Measurements from ENCODE around the gene PKHD1. TPM values are rescaled to one million over a fixed set of nuclear protein-coding genes. Genes with fewer than 3 reads are reported as not detected.

The PKHD1 gene
- polyA plus RNA-seq, 1 donor, result 27.5 TPM

Other genes with a start within 250 kb of the PKHD1 start
- not detected for gene IL17A, start 98.8 kb upstream of the PKHD1 start, polyA plus RNA-seq (ENCODE audit: insufficient read length)
- gene IL17F, start 156.9 kb upstream of the PKHD1 start, polyA plus RNA-seq (ENCODE audit: insufficient read length), result 0.40 TPM
- gene MCM3, start 197.1 kb upstream of the PKHD1 start, polyA plus RNA-seq (ENCODE audit: insufficient read length), result 150 TPM

Measured in left kidney (tissue), 1 donor.